K562 (cell line): ENCODE results near the gene DRD3. TPM values are rescaled to one million over a fixed set of nuclear protein-coding genes. Genes with fewer than 3 reads are reported as not detected.

Source experiments
- ATAC-seq: fragments of 200-7000 bp; cut with Tn5 transposase; 3 replicates; pipeline ENCODE4 v1.9.1; 2020; ENCODE audit warnings: moderate library complexity
- BruUV-seq: library from RNA; stranded (reverse); fragments of 400-500 nt; replicated peaks from 2 replicates; lab custom pipeline; 2021; lab: Mats Ljungman, UMichigan
- CTCF ChIA-PET: fragments of 300-600 bp; formaldehyde crosslinking; extraction: SDS; loops from one replicate; lab custom pipeline; 2021; ENCODE audit warnings: low intra/inter-chr PET ratio; lab: Yijun Ruan, JAX
- POLR2A ChIA-PET: fragments of 300-600, 350-650 bp; sonication (Branson Sonifier 250); formaldehyde crosslinking; extraction: SDS; loops from one replicate; lab custom pipeline; 2021; ENCODE audit warnings: antibody characterized with exemption, inconsistent platforms; lab: Yijun Ruan, JAX
- DNase-seq, 4 experiments: peaks; one replicate each; pipeline versions ENCODE4 v3.0.0 to v3.0.0-alpha.2; 2011 to 2018; ENCODE audit warnings: low spot score in 3 of 4, mixed read lengths in 3 of 4; ENCODE audit errors: extremely low read depth in 1 of 4
- FAIRE-seq: peaks from 2 replicates; lab custom pipeline; 2011; peaks lifted over from hg19 to GRCh38; lab: Jason Lieb, UNC
- H2AFZ ChIP-seq: 2 replicates; pipeline ENCODE4 v1.6.0; 2011; ENCODE audit warnings: low read depth, low read length, control low read depth, inconsistent platforms
- H3K27ac ChIP-seq: fragments of 200-600 bp; 3 replicates; pipeline ENCODE4 v1.8.0; 2011; ENCODE audit warnings: low read depth, mild to moderate bottlenecking, control low read depth, inconsistent platforms, low read length, moderate library complexity, mixed read lengths; ENCODE audit errors: extremely low read depth
- H3K27me3 ChIP-seq, 2 experiments: fragments of 300-600 bp in 1 of 2; 2 replicates in 1 of 2; 3 replicates in 1 of 2; pipeline versions ENCODE4 v1.6.0 to v1.8.0; 2011; ENCODE audit warnings: inconsistent platforms in 2 of 2, low read length in 2 of 2, mild to moderate bottlenecking in 1 of 2, mixed read lengths in 1 of 2, moderate library complexity in 1 of 2; ENCODE audit not compliant: control insufficient read depth in 2 of 2, insufficient read depth in 2 of 2
- H3K36me3 ChIP-seq: fragments of 300-600 bp; 3 replicates; pipeline ENCODE4 v1.8.0; 2011; ENCODE audit warnings: mild to moderate bottlenecking, low read length, inconsistent platforms; ENCODE audit not compliant: control insufficient read depth, insufficient read depth
- H3K4me1 ChIP-seq, 2 experiments: fragments of 200-600 bp in 1 of 2; replicated peaks in 1 of 2; 2 replicates in 1 of 2; 3 replicates in 1 of 2; pipeline versions ENCODE4 v1.5.1 to v1.8.0; 2011; ENCODE audit warnings: inconsistent platforms in 2 of 2, low read length in 2 of 2, mild to moderate bottlenecking in 1 of 2, mixed read lengths in 1 of 2, moderate library complexity in 1 of 2; ENCODE audit not compliant: control insufficient read depth in 2 of 2, insufficient read depth in 2 of 2
- H3K4me2 ChIP-seq: 2 replicates; pipeline ENCODE4 v1.6.1; 2011; ENCODE audit warnings: low read length, control low read depth, inconsistent platforms, mixed read lengths; ENCODE audit not compliant: insufficient read depth
- H3K4me3 ChIP-seq: fragments of 200-600 bp; sonication (generic), shearing (Covaris generic); 2 replicates; pipeline ENCODE4 v1.5.1; 2016; ENCODE audit warnings: control low read depth, inconsistent platforms
- H3K79me2 ChIP-seq: fragments of 200-600 bp; 3 replicates; pipeline ENCODE4 v1.8.0; 2011; ENCODE audit warnings: low read length, inconsistent platforms; ENCODE audit not compliant: control insufficient read depth, insufficient read depth
- H3K9ac ChIP-seq, 2 experiments: 2 replicates each; pipeline versions ENCODE4 v1.6.0 to v1.6.1; 2011; ENCODE audit warnings: low read depth in 2 of 2, low read length in 2 of 2, control low read depth in 1 of 2, inconsistent platforms in 1 of 2, mild to moderate bottlenecking in 1 of 2, mixed read lengths in 1 of 2; ENCODE audit not compliant: insufficient read depth in 1 of 2
- H3K9me1 ChIP-seq: one replicate; pipeline ENCODE4 v1.6.0; 2011; ENCODE audit warnings: inconsistent platforms, mild to moderate bottlenecking, low read length, moderate library complexity; ENCODE audit not compliant: control insufficient read depth, insufficient read depth
- H3K9me3 ChIP-seq: replicated peaks from 2 replicates; pipeline ENCODE4 v1.5.1; 2011; ENCODE audit warnings: low read depth, low read length, inconsistent platforms; ENCODE audit not compliant: control insufficient read depth, insufficient read depth
- H4K20me1 ChIP-seq: replicated peaks from 2 replicates; pipeline ENCODE4 v1.6.1; 2011; ENCODE audit warnings: low read length, inconsistent platforms, mixed read lengths; ENCODE audit not compliant: control insufficient read depth, insufficient read depth
- LEF1 ChIP-seq: fragments of 450-650 bp; IDR thresholded peaks from 2 replicates; pipeline ENCODE4 v1.6.1; 2016; ENCODE audit warnings: mild to moderate bottlenecking
- SMAD3 ChIP-seq: fragments of 450-650 bp; formaldehyde crosslinking; conservative IDR thresholded peaks from 2 replicates; pipeline ENCODE4 v1.4.0; 2020; ENCODE audit warnings: mild to moderate bottlenecking
- ZBTB40 ChIP-seq, 2 experiments: fragments of 450-650 bp in 1 of 2; sonication (generic) in 1 of 2; formaldehyde crosslinking in 1 of 2; IDR thresholded peaks; 2 replicates each; pipeline versions ENCODE4 v1.7.1 to v1.9.0; 2016 to 2022; ENCODE audit warnings: inconsistent platforms in 1 of 2, mild to moderate bottlenecking in 1 of 2, missing genetic modification reagents in 1 of 2
- ZKSCAN3 ChIP-seq: fragments of 250-450 bp; sonication (Bioruptor Pico); IDR thresholded peaks from 2 replicates; pipeline ENCODE4 v1.4.0; 2020
- ZNF75A ChIP-seq: fragments of 450-650 bp; formaldehyde crosslinking; IDR thresholded peaks from 2 replicates; pipeline ENCODE4 v1.4.0; 2020; ENCODE audit warnings: mild to moderate bottlenecking
- WGBS: fragments of 100-300 bp; shearing (Covaris generic); methylation state at CpG from one replicate; pipeline ENCODE4 v1.1.6; 2016; ENCODE audit warnings: low coverage, mixed read lengths; ENCODE audit not compliant: insufficient coverage; ENCODE audit errors: missing lambda C conversion rate; 5-methylcytosine and 5-hydroxymethylcytosine counted together
- in situ Hi-C: fragments of 300-500 bp; cut with MboI; formaldehyde crosslinking; loops from 4 replicates; pipeline ENCODE4 v1.15.0; 2018; ENCODE audit warnings: inconsistent platforms, mixed read lengths
- intact Hi-C: fragments of 100-400 bp; cut with micrococcal nuclease; formaldehyde crosslinking; loops from 2 replicates; pipeline ENCODE4 v1.14.2; 2022
- polyA plus RNA-seq, 8 experiments: library from polyadenylated mRNA; depleted of rRNA in 4 of 8; stranded (reverse) in 5 of 8; unstranded in 3 of 8; fragments of >200 nt; fragmentation: Nextera tagmentation in 2 of 8; fragmentation: Illumina TruSeq in 1 of 8; extraction: Ambion mirVana in 2 of 8; extraction: Trizol in 1 of 8; gene quantifications; 2 replicates each; pipeline versions ENCODE4 v1.2.1 to v1.2.3, GENCODE V29; 2011 to 2014; ENCODE audit warnings: inconsistent platforms in 1 of 8, missing spikeins in 1 of 8
- total RNA-seq, 7 experiments: library from RNA; depleted of rRNA in 6 of 7; stranded (reverse); fragments of >200 nt in 6 of 7; fragmentation: Illumina TruSeq in 2 of 7; extraction: Trizol in 2 of 7; gene quantifications; 2 replicates each; pipeline versions ENCODE4 v1.2.1 to v1.2.3, GENCODE V29; 2011 to 2021; ENCODE audit warnings: low replicate concordance in 1 of 7
- TF ChIP-seq, protein P1 (sequence below), 2 experiments: IDR thresholded peaks; 2 replicates each; pipeline ENCODE4 v1.6.1; 2012; ENCODE audit warnings: improper control_type of control experiment in 2 of 2, low read depth in 2 of 2, low read length in 2 of 2, borderline replicate concordance in 1 of 2
- TF ChIP-seq, protein P2 (sequence below), 2 experiments: IDR thresholded peaks; 2 replicates each; pipeline ENCODE4 v1.6.1; 2011; ENCODE audit warnings: borderline replicate concordance in 1 of 2, control low read depth in 1 of 2, low read depth in 1 of 2, low read length in 1 of 2, mild to moderate bottlenecking in 1 of 2, mixed read lengths in 1 of 2, moderate library complexity in 1 of 2; ENCODE audit not compliant: insufficient read depth in 1 of 2, insufficient read length in 1 of 2, poor library complexity in 1 of 2, severe bottlenecking in 1 of 2; ENCODE audit errors: extremely low read depth in 1 of 2
- TF ChIP-seq, protein P3 (sequence below): sonication (generic); formaldehyde crosslinking; IDR thresholded peaks from 2 replicates; pipeline ENCODE4 v1.8.0; 2022; ENCODE audit warnings: missing genetic modification reagents, mild to moderate bottlenecking, moderate library complexity, borderline replicate concordance

The DRD3 gene
- total and polyA plus RNA-seq, 9 of the 15 experiments (the other 6 are each of a cell fraction or from before 2014, with no cell fraction given) = not detected

GRCh38 chr3:114083112-114083511, 95.7 kb downstream of the DRD3 start:
- no peaks in the 10 kb centered on the region for H3K27me3 ChIP-seq
- in situ Hi-C loops = no loop called here
- DNase-seq (no peak), FAIRE-seq (no peak), ATAC-seq (no peak)
- BruUV-seq = no TSS peak
- 100% methylated on average over 2 of the region's 2 CpGs for WGBS
- H3K4me2 ChIP-seq = no peak overlapping the region
- H3K9me1 ChIP-seq = no peaks in the 10 kb centered on the region
- H3K79me2 ChIP-seq = no peaks in the 10 kb centered on the region
- POLR2A ChIA-PET = no interaction called here
- H3K36me3 ChIP-seq = peaks cover 75% of the 10 kb centered on the region; the same call in 2 of the 3 replicates
- intact Hi-C loops = no loop called here
- H3K4me3 ChIP-seq = no peak overlapping the region
- no peaks in the 10 kb centered on the region for H3K9me3 ChIP-seq
- no peaks in the 10 kb centered on the region for H3K4me1 ChIP-seq
- no peaks in the 10 kb centered on the region for H4K20me1 ChIP-seq
- no peak overlapping the region for H3K9ac ChIP-seq
- H2AFZ ChIP-seq = no peak overlapping the region
- CTCF ChIA-PET = no interaction called here
- H3K27ac ChIP-seq = no peak overlapping the region
- TF ChIP-seq, protein P1, sequence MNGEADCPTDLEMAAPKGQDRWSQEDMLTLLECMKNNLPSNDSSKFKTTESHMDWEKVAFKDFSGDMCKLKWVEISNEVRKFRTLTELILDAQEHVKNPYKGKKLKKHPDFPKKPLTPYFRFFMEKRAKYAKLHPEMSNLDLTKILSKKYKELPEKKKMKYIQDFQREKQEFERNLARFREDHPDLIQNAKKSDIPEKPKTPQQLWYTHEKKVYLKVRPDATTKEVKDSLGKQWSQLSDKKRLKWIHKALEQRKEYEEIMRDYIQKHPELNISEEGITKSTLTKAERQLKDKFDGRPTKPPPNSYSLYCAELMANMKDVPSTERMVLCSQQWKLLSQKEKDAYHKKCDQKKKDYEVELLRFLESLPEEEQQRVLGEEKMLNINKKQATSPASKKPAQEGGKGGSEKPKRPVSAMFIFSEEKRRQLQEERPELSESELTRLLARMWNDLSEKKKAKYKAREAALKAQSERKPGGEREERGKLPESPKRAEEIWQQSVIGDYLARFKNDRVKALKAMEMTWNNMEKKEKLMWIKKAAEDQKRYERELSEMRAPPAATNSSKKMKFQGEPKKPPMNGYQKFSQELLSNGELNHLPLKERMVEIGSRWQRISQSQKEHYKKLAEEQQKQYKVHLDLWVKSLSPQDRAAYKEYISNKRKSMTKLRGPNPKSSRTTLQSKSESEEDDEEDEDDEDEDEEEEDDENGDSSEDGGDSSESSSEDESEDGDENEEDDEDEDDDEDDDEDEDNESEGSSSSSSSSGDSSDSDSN (IDR thresholded peaks at IDR 0.05; ENCODE audit: borderline replicate concordance in 1 of 2, low read depth in 2 of 2, low read length in 2 of 2) = no peak
- TF ChIP-seq ZNF75A (CRISPR knock-in tag) (no peak), ZKSCAN3 (CRISPR knock-in tag) (no peak), ZBTB40 (IDR thresholded peaks at IDR 0.05) (no peak), ZBTB40 (CRISPR knock-in tag; IDR thresholded peaks at IDR 0.05) (no peak), LEF1 (no peak), SMAD3 (CRISPR knock-in tag) (no peak)
- TF ChIP-seq, protein P2, sequence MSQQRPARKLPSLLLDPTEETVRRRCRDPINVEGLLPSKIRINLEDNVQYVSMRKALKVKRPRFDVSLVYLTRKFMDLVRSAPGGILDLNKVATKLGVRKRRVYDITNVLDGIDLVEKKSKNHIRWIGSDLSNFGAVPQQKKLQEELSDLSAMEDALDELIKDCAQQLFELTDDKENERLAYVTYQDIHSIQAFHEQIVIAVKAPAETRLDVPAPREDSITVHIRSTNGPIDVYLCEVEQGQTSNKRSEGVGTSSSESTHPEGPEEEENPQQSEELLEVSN (IDR thresholded peaks at IDR 0.05; ENCODE audit: borderline replicate concordance in 1 of 2, extremely low read depth in 1 of 2, insufficient read depth in 1 of 2, insufficient read length in 1 of 2, low read depth in 1 of 2, low read length in 1 of 2, poor library complexity in 1 of 2, severe bottlenecking in 1 of 2) = no peak
- TF ChIP-seq, protein P3, sequence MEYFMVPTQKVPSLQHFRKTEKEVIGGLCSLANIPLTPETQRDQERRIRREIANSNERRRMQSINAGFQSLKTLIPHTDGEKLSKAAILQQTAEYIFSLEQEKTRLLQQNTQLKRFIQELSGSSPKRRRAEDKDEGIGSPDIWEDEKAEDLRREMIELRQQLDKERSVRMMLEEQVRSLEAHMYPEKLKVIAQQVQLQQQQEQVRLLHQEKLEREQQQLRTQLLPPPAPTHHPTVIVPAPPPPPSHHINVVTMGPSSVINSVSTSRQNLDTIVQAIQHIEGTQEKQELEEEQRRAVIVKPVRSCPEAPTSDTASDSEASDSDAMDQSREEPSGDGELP (CRISPR knock-in tag) = no peak
